Islet of Langerhans (tissue), 1 donor: ENCODE measurements around the gene TMEM161A.
"Not testable (repeated sequence)": the region's sequence is repeated elsewhere in the genome, so short reads cannot be mapped to it uniquely, and the experiment has no call there.

Experiments used
- FAIRE-seq: peaks from one replicate; lab custom pipeline; 2011; peaks lifted over from hg19 to GRCh38; lab: Jason Lieb, UNC

TMEM161A gene

DNA sequence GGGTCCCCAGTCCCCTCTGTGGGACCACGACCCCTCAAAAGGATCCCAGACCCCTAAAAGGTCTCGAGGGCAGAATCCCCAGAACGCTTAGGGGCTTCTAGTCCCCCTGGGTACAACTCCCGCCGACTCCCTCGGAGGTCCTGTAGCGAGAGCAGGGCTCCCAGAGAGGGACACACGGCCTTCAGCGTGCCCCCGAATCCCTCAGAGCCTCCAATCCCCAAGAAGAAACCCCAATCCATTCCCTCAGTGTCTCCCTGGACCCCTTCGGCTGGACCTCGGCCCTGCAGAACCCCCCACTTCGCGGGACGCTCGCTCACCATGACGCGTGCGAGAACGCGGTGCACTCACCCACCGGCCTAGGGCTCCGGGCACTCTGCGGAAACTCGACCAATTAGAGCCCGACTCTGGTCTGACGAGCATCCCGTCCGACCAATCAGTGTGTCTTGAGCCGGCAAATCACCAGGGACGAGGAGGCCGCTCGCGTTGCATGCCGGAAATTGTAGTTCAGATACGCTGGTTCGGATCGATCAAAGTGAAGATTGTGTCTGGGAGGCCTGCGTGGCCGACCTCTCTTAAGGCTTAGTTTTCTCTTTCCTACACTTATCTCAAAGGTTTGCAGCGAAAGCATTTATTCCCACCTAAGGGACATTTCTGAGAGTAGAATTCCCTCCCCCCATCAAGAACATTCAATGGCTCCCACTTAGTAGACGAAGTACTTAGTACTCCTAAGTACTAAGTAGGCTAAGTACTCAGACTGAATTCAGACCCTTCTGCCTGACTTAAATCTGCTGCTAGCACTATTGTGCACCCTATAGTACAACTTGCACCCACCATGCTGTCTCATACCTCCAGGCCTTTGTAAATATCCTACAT, at the start of gene TMEM161A:
TMEM161A (minus strand) TSS at position 370 of the 873 bp plus-strand sequence; CDS start at position 320, 50 bp downstream.
- peak; percentile 96 for FAIRE-seq

DNA sequence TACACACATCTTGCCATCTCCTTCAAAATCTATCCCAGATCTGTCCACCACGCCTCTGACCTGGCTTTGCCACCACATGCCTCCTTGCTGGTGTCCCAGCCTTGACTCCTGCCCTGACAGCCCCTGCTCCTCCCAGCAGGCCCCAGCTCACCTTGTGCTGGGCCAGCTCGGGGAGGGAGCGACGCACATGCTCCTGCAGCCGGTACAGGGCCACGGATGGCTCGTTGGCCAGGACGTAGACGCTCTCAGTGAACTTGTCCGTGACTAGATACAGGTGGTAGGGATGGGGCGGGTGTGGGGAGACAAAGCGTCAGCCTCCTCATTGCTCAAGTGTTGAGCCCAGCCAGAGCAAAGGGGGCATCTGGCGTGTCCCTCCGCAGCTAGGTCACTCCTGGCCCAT, 48.5 kb upstream of the TMEM161A start:
- no peak for FAIRE-seq

- no peak for FAIRE-seq
These were observed 47.8 kb upstream of the TMEM161A start for GRCh38 chr19:19185853-19186740.

- FAIRE-seq, result no peak
These were observed 43.3 kb upstream of the TMEM161A start for GRCh38 chr19:19181488-19181998.

DNA sequence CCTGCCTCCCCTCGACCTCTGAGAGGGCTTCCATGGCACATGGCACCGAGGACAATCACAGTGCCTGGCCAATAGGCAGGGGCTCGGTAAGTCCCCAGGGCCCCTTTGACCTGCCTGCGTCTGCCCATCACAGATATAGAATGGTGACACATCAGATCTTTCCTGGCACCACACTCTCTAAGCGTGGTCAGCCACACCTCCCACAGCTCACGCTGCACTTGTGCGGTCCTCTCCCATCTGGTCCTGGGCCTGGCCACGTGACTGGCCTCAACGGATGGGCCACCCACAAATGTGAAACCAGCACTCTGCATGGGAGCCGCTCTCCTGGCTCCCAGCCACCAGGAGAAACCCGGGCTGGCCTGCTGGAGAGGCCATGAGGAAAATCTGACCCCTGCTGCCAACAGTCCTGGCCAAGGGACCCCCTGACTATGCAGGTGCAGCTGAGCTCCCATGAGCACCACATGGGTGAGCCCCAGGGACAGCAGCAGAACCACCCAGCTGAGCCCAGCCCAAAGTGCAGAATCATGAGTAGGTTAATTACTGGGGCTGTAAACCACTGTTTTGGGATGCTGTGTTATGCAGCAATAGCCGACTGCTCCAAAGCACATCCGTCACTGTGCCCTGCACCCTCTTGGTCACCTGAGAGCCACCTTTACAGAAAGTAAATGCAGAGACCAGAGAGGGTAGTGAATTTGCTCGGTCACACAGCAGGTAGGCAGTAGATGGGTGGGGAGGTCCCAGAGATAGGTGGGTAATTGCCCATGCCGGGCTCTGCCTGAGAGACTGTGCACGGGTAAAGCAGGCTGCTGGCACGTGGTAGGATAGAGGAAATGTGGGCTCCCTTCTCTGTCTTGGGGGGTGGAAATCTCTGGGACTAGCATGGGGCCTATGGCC, 41.5 kb upstream of the TMEM161A start:
- FAIRE-seq, result no peak

DNA sequence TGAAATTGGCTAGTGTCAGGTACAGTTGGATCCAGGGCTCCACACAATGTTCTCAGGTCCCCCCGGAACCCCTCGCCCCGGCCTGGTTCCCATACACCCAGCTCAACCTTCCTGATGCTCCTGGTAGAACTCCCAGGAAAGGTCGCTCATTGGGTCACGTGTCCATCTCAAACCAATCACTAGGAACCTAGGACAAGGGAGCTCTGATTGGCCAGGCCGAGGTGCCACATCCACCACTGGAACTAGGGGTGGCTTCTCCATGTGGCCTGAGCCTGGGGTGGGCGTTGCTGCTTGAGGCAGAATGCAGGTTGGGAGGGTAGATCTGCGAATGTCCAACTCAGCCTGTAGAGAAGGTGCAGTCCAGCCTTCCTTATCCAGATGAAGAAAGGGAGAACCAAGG, 38.7 kb upstream of the TMEM161A start:
- FAIRE-seq, result no peak

DNA sequence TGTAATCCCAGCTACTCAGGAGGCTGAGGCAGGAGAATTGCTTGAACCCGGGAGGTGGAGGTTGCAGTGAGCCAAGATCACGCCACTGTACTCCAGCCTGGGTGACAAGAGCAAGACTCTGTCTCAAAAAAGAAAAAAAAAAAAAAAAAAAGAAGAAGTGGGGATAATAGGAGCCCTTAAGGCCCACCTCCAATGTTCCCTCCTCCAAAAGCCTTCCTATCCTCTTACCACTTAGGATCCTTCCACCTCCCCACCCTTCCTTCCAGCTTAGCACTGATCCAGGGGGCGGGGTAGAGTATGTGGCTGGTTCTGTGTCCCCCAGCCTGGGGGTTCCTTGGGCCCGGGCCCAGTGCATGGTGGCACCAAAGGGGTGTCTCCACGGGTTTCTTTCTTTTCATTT, 35.0 kb upstream of the TMEM161A start:
- not testable (repeated sequence) for FAIRE-seq

GRCh38 chr19:19171821-19172532, 33.7 kb upstream of the TMEM161A start:
- no peak for FAIRE-seq

DNA sequence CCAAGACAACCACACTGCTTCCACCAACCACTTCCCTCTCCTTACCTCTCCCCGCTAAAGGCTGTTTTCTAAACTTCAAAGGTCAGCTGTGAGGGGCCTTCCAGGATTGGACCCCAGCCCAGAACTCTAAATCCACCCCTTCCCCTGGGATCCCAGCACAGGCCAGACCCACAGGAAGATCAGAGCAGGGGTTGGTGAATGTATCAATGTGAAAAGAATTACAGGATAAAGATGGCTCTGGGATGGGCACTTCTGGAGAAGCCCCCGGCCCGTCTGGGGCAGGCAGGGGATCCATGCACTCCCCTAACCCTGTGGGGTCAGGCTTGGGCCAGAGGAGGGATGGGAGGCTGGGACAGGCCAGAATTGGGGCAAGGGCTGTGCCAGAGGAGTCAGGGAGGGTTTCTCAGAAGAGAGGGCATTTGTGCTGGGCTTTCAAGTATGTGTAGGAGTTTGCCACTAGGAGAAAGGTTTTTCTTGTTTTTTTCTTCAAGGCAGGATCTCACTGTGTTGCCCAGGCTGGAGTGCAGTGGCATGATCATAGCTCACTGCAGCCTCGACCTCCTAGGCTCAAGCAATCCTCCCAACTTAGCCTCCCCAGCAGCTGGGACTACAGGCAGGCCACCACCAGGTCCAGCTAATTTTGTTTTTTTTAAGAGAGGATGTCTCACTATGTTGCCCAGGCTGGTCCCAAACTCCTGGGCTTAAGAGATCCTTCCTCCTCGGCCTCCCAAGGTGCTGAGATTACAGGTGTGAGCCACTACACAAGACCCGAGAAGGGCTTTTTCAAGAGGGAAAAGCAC, 32.8 kb upstream of the TMEM161A start:
- FAIRE-seq, result no peak

DNA sequence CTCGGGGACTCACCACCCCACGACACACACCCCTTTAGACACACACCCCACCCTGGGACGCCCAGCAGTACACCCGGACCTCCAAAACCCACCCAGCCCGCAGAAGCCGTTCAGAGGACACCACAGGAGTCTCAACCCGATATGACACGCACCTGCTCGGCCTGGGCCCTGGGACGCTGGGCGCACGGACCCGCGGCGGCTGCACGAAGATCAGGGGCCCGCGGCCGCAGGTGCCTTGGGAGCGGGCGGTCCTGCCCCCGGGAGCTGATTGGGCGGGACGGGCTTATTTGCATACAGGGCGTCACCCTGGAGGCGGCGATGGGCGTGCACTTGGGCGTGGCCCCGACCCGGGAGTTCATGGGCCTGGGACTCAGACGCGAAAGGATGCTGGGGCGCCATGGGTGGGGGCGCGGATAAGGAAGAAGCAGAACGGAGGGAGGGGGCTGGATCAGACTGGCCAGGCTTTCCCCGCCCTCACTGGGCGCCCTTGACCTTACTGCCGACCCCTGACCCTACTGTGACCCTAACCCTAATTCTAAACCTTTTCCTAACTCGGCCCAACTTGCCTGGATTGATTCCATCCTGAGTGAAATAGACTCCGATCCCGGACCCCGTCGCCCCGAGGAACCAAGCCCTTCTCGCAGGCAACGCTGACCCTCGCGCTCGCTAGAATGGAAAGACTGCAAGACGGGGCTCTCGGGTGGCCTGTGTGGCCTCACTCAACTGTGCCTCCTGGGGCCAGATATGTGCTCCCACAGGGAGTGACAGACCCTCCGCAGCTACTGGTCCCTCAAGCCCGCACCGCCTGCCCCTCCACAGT, 32.0 kb upstream of the TMEM161A start, which contains the start of gene MEF2B:
MEF2B (minus strand) TSS at position 211 of the 820 bp plus-strand sequence. CDS start 19,528 bp downstream, outside the sequence.
- no peak for FAIRE-seq

DNA sequence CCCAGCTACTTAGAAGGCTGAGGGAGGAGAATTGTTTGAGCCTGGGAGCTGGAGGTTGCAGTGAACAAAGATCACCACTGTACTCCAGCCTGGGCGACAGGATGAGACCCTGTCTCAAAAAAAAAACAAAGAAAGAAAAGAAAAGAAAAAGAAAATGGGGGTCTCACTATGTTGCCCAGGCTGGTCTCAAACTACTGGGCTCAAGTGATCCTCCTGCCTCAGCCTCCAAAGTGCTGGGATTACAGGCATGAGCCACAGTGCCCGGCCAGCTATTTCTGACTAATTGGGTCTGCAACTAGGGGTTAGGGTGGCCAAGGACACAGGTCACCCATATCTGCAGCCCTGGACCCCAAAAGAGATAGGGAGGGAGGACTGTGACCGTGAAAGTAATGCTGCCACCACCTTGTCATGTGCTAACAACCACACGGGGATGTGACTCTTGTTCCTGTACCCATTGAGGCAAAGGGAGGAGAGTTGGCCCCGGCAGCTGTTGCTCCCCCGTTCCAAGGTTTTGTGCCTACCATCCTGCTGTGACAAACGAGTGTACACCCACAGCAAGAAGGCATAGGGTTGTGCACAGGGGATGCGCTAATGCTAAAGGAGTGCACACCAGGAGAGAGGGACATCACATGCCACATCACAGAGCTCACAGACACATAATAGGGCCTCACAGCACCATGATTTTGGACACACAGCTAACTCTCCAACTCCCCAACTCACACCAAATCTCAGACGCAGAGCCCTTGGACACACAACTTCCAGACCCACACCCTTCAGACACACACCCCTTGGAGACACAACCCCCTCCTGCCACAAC, 31.2 kb upstream of the TMEM161A start:
- FAIRE-seq, result no peak

DNA sequence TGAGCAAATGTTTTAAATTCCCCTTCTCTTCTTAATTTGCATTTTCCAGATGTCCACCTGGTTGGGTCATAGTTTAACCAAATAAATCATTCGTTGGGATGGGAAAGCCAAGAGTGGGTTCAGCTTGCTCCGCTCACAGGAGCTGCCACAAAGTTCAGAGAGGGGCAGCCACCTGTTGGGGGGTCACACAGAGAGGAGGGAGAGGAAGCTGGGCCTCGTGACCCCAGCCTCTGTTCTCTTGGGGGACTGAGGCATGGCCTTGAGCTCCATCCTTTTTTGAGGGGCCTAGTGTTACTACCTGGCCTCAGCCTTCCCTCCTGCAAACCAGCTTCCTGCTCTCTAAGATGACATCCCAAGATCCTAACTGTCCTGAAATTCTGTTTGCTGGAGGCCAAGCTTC, 29.3 kb upstream of the TMEM161A start:
- FAIRE-seq, result no peak

DNA sequence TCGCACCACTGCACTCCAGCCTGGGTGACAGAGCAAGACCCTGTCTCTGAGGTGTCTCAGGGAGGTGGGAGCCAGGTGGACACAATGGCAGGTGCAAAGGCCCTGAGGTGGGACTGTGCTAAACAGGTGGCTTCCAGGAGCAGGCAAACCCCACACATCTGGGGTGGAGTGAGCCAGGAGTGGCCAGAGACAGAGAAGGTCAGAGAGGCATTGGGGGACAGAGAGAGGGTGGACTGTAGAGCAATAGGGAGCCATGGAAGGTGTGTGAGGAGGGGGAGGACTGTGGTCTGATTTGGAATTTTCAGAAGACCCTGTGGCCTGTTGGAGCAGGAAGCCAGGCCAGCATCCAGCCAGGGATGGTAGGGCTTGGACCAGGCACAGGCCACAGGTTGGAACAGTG, 27.1 kb upstream of the TMEM161A start:
- FAIRE-seq, result no peak

GRCh38 chr19:19162495-19162894, 24.2 kb upstream of the TMEM161A start:
- no peak for FAIRE-seq

DNA sequence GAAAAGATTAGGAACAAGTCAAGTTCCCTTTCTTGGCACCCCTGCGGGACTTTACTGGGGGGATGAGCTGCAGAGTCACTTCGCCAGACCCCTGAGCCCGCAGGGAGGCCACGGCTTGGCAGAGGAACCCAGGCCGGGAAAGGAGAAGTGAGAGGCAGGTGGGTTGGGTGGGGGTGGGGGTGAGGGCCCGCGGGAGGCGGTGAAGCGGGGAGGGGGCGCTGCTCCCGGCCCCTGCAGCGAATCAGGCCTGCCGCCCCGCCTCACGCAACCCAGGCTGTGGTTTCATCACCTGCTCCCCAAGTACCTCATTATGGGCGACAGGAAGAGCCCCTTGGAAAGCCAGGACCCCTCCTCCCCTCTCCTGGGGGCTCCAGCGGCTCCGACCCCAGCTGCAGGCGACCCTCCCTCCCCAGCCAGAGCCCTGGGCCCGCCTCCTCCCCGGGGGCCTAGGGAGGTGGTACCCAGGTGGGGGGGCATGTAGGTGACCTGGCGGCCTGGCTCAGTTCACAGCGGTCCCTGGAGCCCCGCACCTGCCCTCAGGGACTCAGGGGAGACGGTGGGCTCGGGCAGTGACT, 22.3 kb upstream of the TMEM161A start:
- no peak for FAIRE-seq

GRCh38 chr19:19159534-19159933, 21.3 kb upstream of the TMEM161A start:
- FAIRE-seq, result no peak

GRCh38 chr19:19157808-19158207, 19.5 kb upstream of the TMEM161A start:
- FAIRE-seq, result no peak
